SK-N-SH (cell line): ENCODE data around the gene FADS2. TPM values are rescaled to one million over a fixed set of nuclear protein-coding genes. Genes with fewer than 3 reads are reported as not detected.

Source experiments
- CTCF ChIA-PET: fragments of 300-600, 350-600 bp; formaldehyde crosslinking; extraction: SDS; loops from one replicate; lab custom pipeline; 2021; lab: Yijun Ruan, JAX
- POLR2A ChIA-PET: fragments of 350-600 bp; sonication (Branson Sonifier 250); formaldehyde crosslinking; extraction: SDS; loops from one replicate; lab custom pipeline; 2020; ENCODE audit warnings: antibody characterized with exemption, inconsistent platforms; lab: Yijun Ruan, JAX
- DNase-seq: peaks from one replicate; pipeline ENCODE4 v3.0.0; 2012
- H2AFZ ChIP-seq: fragments of 200-600 bp; sonication (generic); 2 replicates; pipeline ENCODE4 v1.8.1; 2016; ENCODE audit warnings: antibody characterized with exemption, mild to moderate bottlenecking, low read depth
- H3F3A ChIP-seq: fragments of 200-600 bp; sonication (generic); replicated peaks from 2 replicates; pipeline ENCODE3; 2016; ENCODE audit warnings: antibody characterized with exemption, mild to moderate bottlenecking; ENCODE audit not compliant: insufficient read depth
- H3K27ac ChIP-seq, 2 experiments: fragments of 200-500 bp in 1 of 2; fragments of 200-600 bp in 1 of 2; sonication (Bioruptor generic) in 1 of 2; sonication (generic), shearing (Covaris generic) in 1 of 2; 2 replicates each; pipeline versions ENCODE4 v1.5.1 to v1.6.1; 2014 to 2016; ENCODE audit warnings: low read depth in 2 of 2, inconsistent platforms in 1 of 2, low read length in 1 of 2, mild to moderate bottlenecking in 1 of 2, mixed read lengths in 1 of 2
- H3K27me3 ChIP-seq: fragments of 200-600 bp; sonication (generic), shearing (Covaris generic); 2 replicates; pipeline ENCODE4 v1.6.1; 2016; ENCODE audit warnings: mixed run types; ENCODE audit not compliant: insufficient read depth
- H3K36me3 ChIP-seq, 2 experiments: fragments of 200-500 bp in 1 of 2; fragments of 200-600 bp in 1 of 2; sonication (Bioruptor generic) in 1 of 2; sonication (generic) in 1 of 2; replicated peaks in 1 of 2; 2 replicates each; pipeline versions ENCODE3 to v1.5.1; 2014 to 2016; ENCODE audit warnings: low read length in 1 of 2, mild to moderate bottlenecking in 1 of 2; ENCODE audit not compliant: insufficient read depth in 2 of 2, control insufficient read depth in 1 of 2
- H3K4me1 ChIP-seq, 2 experiments: fragments of 200-500 bp in 1 of 2; fragments of 200-600 bp in 1 of 2; sonication (Bioruptor generic) in 1 of 2; sonication (generic), shearing (Covaris generic) in 1 of 2; 2 replicates each; pipeline versions ENCODE4 v1.5.1 to v1.6.1; 2014 to 2016; ENCODE audit warnings: low read depth in 1 of 2, low read length in 1 of 2, mixed run types in 1 of 2; ENCODE audit not compliant: insufficient read depth in 2 of 2, control insufficient read depth in 1 of 2
- H3K4me2 ChIP-seq: fragments of 200-600 bp; sonication (generic), shearing (Covaris generic); 2 replicates; pipeline ENCODE4 v1.6.1; 2017; ENCODE audit warnings: mixed run types
- H3K4me3 ChIP-seq, 2 experiments: fragments of 200-500 bp in 1 of 2; fragments of 200-600 bp in 1 of 2; sonication (Bioruptor generic) in 1 of 2; sonication (generic), shearing (Covaris generic) in 1 of 2; 2 replicates each; pipeline versions ENCODE4 v1.5.1 to v1.8.1; 2014 to 2016; ENCODE audit warnings: low read depth in 2 of 2, inconsistent platforms in 1 of 2, low read length in 1 of 2, mild to moderate bottlenecking in 1 of 2, mixed read lengths in 1 of 2, moderate library complexity in 1 of 2
- H3K79me2 ChIP-seq: fragments of 200-600 bp; sonication (generic); 2 replicates; pipeline ENCODE4 v1.8.1; 2017; ENCODE audit warnings: mild to moderate bottlenecking; ENCODE audit not compliant: insufficient read depth
- H3K9ac ChIP-seq: fragments of 200-600 bp; sonication (generic); 2 replicates; pipeline ENCODE4 v1.6.1; 2017; ENCODE audit warnings: mixed run types
- H3K9me2 ChIP-seq: fragments of 200-600 bp; sonication (generic); 2 replicates; pipeline ENCODE4 v1.6.1; 2017; ENCODE audit warnings: mixed run types
- H3K9me3 ChIP-seq: fragments of 200-600 bp; sonication (generic); 2 replicates; pipeline ENCODE4 v1.6.1; 2017; ENCODE audit warnings: mixed run types, mild to moderate bottlenecking, moderate library complexity
- H4K20me1 ChIP-seq: fragments of 200-600 bp; sonication (generic); 2 replicates; pipeline ENCODE4 v1.6.1; 2017; ENCODE audit warnings: mild to moderate bottlenecking, mixed run types; ENCODE audit not compliant: insufficient read depth
- CHD2 ChIP-seq: fragments of 150-350 bp; IDR thresholded peaks from 2 replicates; pipeline ENCODE4 v1.6.1; 2018; ENCODE audit warnings: low read length; ENCODE audit not compliant: partially characterized antibody
- ELF1 ChIP-seq: IDR thresholded peaks from 2 replicates; pipeline ENCODE4 v1.4.0; 2012
- FOXJ3 ChIP-seq: sonication (generic); formaldehyde crosslinking; IDR thresholded peaks from 2 replicates; pipeline ENCODE4 v1.5.1; 2020; ENCODE audit warnings: mild to moderate bottlenecking, missing genetic modification reagents
- GABPA ChIP-seq: IDR thresholded peaks from 2 replicates; pipeline ENCODE4 v1.4.0; 2012; ENCODE audit warnings: low read depth, mild to moderate bottlenecking
- JUND ChIP-seq: IDR thresholded peaks from 2 replicates; pipeline ENCODE4 v1.4.0; 2012
- NRF1 ChIP-seq: IDR thresholded peaks from 2 replicates; pipeline ENCODE4 v1.6.1; 2012; ENCODE audit warnings: low read depth, mild to moderate bottlenecking, low read length
- POLR2AphosphoS5 ChIP-seq: IDR thresholded peaks from 2 replicates; pipeline ENCODE4 v1.6.1; 2012; ENCODE audit warnings: low read depth, low read length
- RCOR1 ChIP-seq: fragments of 150-350 bp; IDR thresholded peaks from 2 replicates; pipeline ENCODE4 v1.6.1; 2017; ENCODE audit warnings: antibody characterized with exemption, low read length
- RFX5 ChIP-seq: IDR thresholded peaks from 2 replicates; pipeline ENCODE4 v1.6.1; 2012; ENCODE audit warnings: mild to moderate bottlenecking, improper control_type of control experiment, low read length
- RXRA ChIP-seq: IDR thresholded peaks from 2 replicates; pipeline ENCODE4 v1.4.0; 2012; ENCODE audit warnings: low read depth, mild to moderate bottlenecking, borderline replicate concordance
- SIN3A ChIP-seq: IDR thresholded peaks from 2 replicates; pipeline ENCODE4 v1.6.1; 2012; ENCODE audit warnings: low read depth, mild to moderate bottlenecking, low read length, moderate library complexity, borderline replicate concordance
- SMC3 ChIP-seq: IDR thresholded peaks from 2 replicates; pipeline ENCODE4 v1.6.1; 2012; ENCODE audit warnings: low read depth, low read length, improper control_type of control experiment
- TAF1 ChIP-seq: IDR thresholded peaks from 2 replicates; pipeline ENCODE4 v1.6.1; 2012; ENCODE audit warnings: low read depth, mild to moderate bottlenecking, low read length, moderate library complexity, borderline replicate concordance
- TCF12 ChIP-seq: IDR thresholded peaks from 2 replicates; pipeline ENCODE4 v1.4.0; 2012
- TEAD4 ChIP-seq: IDR thresholded peaks from 2 replicates; pipeline ENCODE4 v1.4.0; 2012; ENCODE audit warnings: mild to moderate bottlenecking, borderline replicate concordance; ENCODE audit not compliant: insufficient read depth
- YY1 ChIP-seq: IDR thresholded peaks from 2 replicates; pipeline ENCODE4 v1.4.0; 2012; ENCODE audit warnings: low read depth, mild to moderate bottlenecking
- WGBS: methylation state at CpG from one replicate; pipeline ENCODE4 v1.1.6; 2017; ENCODE audit warnings: low lambda C conversion rate; 5-methylcytosine and 5-hydroxymethylcytosine counted together
- polyA plus RNA-seq, 3 experiments: library from polyadenylated mRNA; depleted of rRNA; stranded (reverse); fragments of >200 nt; gene quantifications; 2 replicates each; pipeline ENCODE4 v1.2.3, GENCODE V29; 2012
- TF ChIP-seq, protein P1 (sequence below): fragments of 150-350 bp; IDR thresholded peaks from 2 replicates; pipeline ENCODE4 v1.6.1; 2017; ENCODE audit warnings: antibody characterized with exemption, low read length, low read depth, borderline replicate concordance
- TF ChIP-seq, protein P2 (sequence below): IDR thresholded peaks from 2 replicates; pipeline ENCODE4; 2012
- TF ChIP-seq, protein P3 (sequence below): fragments of 150-350 bp; IDR thresholded peaks from 2 replicates; pipeline ENCODE4 v1.6.1; 2016; ENCODE audit warnings: mild to moderate bottlenecking, low read depth, low read length

FADS2 gene
- polyA plus RNA-seq, 1 of the 3 experiments (the other 2 are of a cell fraction), result 67.8 TPM

DNA sequence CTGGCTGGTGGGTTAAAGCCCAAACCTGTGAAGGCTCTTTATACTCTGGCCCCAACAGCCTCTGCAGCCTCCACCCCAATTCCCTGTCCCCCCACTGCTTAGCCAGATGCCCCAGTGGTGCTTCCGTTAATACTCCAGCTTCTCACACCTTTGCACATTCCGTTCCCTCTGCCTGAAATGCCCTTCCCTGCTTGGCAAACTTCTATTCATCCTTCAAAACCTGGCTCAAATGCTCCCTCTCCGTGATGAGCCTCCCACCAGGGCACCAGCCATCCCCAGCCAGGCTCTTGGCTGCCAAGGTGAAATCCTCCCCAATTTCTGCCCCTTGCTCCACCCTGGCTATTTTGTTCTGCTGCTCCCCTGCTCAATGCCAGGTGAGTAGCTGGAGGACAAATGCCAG is 75.7 kb downstream of the FADS2 start:
- Histone ChIP-seq H3K9ac (no peak overlapping the region), H3K27ac (no peak overlapping the region), H3K27me3 (no peaks in the 10 kb centered on the region), H3K4me3 (no peak overlapping the region)
- WGBS, result 98% methylated on average over 3 of the region's 3 CpGs
- DNase-seq, result no peak
- ChIA-PET CTCF (interaction anchor here (0.7 to 12.1 kb wide), 9 partner anchors 11 to 204 kb away, joined by 3 to 543 read pairs (median 4); partner anchors contain the start of genes BEST1 and RAB3IL1), POLR2A (no interaction called here)
- TF ChIP-seq NRF1 (no peak), SMC3 (no peak), RXRA (no peak), YY1 (no peak), CHD2 (no peak), SIN3A (no peak), RFX5 (no peak), RCOR1 (no peak), TAF1 (no peak), TCF12 (no peak), ELF1 (no peak), FOXJ3 (CRISPR knock-in tag) (no peak), TEAD4 (no peak), GABPA (no peak), JUND (no peak), POLR2AphosphoS5 (no peak)
- TF ChIP-seq, protein P1, sequence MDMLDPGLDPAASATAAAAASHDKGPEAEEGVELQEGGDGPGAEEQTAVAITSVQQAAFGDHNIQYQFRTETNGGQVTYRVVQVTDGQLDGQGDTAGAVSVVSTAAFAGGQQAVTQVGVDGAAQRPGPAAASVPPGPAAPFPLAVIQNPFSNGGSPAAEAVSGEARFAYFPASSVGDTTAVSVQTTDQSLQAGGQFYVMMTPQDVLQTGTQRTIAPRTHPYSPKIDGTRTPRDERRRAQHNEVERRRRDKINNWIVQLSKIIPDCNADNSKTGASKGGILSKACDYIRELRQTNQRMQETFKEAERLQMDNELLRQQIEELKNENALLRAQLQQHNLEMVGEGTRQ, result no peak
- TF ChIP-seq, protein P2, sequence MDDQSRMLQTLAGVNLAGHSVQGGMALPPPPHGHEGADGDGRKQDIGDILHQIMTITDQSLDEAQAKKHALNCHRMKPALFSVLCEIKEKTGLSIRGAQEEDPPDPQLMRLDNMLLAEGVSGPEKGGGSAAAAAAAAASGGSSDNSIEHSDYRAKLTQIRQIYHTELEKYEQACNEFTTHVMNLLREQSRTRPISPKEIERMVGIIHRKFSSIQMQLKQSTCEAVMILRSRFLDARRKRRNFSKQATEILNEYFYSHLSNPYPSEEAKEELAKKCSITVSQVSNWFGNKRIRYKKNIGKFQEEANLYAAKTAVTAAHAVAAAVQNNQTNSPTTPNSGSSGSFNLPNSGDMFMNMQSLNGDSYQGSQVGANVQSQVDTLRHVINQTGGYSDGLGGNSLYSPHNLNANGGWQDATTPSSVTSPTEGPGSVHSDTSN, result no peak
- TF ChIP-seq, protein P3, sequence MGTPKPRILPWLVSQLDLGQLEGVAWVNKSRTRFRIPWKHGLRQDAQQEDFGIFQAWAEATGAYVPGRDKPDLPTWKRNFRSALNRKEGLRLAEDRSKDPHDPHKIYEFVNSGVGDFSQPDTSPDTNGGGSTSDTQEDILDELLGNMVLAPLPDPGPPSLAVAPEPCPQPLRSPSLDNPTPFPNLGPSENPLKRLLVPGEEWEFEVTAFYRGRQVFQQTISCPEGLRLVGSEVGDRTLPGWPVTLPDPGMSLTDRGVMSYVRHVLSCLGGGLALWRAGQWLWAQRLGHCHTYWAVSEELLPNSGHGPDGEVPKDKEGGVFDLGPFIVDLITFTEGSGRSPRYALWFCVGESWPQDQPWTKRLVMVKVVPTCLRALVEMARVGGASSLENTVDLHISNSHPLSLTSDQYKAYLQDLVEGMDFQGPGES, result no peak
- TF ChIP-seq, all 33 proteins: peak for 0
- no peaks in the 10 kb centered on the region for H3K9me2 ChIP-seq
- H3K79me2 ChIP-seq, result no peaks in the 10 kb centered on the region
- H3K36me3 ChIP-seq, result peaks cover 0 to 8% of the 10 kb centered on the region in 2 experiments
- no peak overlapping the region for H3K4me2 ChIP-seq
- no peaks in the 10 kb centered on the region for H3F3A ChIP-seq
- H4K20me1 ChIP-seq, result no peaks in the 10 kb centered on the region
- no peak overlapping the region for H2AFZ ChIP-seq
- no peaks in the 10 kb centered on the region for H3K4me1 ChIP-seq
- H3K9me3 ChIP-seq, result no peaks in the 10 kb centered on the region
